ENCODE measurements around the gene PSG1.
"Not testable (repeated sequence)": the region's sequence is repeated elsewhere in the genome, so short reads cannot be mapped to it uniquely, and the experiment has no call there.

PSG1 gene

GRCh38 chr19:42880621-42881020 lies 1.1 kb upstream of the PSG1 start:
- DNase-seq = not testable (repeated sequence)

DNA sequence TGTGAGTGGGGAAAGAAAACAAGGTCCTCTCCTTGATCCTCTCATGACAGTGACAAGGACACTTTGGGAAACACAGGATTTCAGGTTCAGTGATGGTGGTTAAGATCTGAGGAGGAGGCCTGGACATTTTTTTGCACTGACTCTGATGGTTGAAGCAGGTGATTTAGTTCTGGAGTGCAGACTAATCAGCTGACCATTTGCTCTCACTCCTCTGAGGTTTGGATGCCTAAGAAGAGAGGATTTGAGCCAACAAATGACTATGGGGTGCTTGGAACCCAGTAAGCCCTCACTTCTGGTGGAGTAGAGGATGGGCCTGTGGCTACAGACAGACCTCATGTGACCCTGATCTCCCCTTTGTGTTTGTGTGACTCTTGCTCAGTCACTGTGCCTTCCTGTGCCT lies 2.9 kb downstream of the PSG1 start:
- not testable (repeated sequence) for DNase-seq

- not testable (repeated sequence) for DNase-seq
These were observed 3.6 kb downstream of the PSG1 start for GRCh38 chr19:42875881-42876280.

DNA sequence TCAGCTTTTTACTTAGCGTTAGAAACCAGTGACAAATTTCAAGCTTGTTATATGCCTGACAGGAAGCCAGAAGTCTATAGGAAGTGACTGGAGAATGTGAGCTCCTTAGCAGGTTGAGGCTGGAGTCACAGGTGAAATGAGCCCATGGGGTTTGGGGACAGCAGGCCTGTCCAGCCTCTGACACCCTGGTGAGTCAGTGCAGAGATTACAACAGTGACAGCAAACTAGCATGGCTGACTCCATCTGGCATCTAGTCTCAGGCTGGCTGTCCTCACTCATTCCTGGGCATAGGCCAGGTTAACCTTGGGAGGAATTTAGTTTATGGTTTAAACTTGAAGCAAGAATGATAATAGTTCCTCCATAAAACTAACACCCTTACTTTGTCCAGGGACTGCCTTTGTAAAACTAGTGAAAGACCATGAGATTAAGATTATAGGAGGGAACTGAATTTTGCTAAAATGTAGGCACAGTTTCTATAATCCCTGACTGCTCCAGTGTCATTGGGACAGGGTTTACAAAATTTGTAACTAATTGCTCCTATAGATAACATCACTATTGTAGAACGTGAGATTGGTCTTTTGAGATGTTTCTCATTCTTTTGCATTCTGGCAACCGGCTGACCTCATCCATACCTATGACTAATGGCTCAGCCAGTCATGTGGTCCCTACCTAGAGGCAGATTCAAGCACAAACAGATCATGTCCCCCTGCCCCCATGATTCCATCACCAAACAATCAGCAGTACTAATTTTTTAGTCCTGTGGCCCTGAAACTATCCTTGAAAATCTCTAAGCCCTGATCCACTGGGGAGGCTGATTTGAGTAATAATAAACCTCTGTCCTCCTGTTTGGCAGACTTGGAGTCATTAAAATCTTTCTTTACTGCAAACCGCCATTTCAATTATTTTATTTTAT lies 4.4 kb downstream of the PSG1 start:
- DNase-seq = not testable (repeated sequence)

- DNase-seq = not testable (repeated sequence)
These were observed 5.4 kb downstream of the PSG1 start for GRCh38 chr19:42874136-42874535.

DNA sequence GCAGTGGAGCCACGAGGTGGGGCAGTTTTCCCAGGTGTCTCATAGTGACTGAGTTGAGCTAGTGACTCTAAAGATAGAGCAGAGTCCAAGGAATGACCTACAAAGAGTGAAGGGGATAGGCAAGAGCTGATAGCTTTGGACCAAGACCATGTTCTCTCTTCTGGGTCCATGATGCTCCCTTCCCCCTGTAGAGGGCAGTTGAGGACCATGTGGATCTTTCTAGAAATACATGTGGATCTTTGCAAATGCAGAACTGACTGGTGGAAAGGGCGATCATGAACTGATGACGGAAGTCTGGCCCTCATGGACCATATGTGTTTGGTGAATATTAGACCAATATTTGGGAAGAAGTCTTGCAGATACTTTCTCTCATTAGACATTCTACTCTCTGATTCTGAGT lies 6.9 kb downstream of the PSG1 start:
- DNase-seq = no peak

DNA sequence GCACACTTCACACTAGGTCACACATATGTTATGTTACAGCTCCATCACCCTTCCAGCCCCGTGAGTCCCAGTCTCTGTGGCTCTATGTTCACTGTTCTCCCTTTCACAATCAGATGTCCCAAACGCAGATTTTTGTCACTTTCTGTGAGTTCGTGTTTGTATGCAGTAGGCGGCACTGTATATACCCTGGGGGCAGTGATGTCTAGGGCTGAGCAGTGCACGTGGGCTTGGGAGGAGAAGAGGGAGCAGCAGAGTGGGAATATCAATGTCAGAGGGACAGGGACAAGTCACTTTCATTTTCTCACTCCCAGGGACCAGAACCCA lies 22.0 kb downstream of the PSG1 start:
- no peak for DNase-seq

- DNase-seq = not testable (repeated sequence)
These were observed 22.5 kb downstream of the PSG1 start for GRCh38 chr19:42856866-42857543.

DNA sequence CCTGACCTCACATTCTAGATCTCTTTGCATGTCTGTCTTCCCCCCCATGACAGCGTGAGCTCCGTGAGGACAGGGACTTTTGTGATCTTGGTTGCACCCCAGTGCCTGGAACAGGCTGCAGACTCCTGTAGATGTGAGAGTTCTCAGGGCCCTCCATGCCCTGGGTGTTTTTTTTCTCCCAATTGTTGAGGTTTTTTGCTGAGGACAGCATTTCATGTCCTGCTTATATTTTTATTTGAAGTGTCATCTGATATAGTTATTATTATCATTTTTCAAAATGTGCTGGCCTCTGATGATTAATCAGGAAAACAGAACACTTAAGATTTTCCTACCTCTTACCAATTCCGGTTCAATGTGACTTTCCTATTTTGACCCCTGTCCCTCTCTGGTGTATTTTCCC lies 24.8 kb downstream of the PSG1 start:
- not testable (repeated sequence) for DNase-seq

GRCh38 chr19:42853231-42853630 lies 26.3 kb downstream of the PSG1 start:
- DNase-seq = not testable (repeated sequence)

DNA sequence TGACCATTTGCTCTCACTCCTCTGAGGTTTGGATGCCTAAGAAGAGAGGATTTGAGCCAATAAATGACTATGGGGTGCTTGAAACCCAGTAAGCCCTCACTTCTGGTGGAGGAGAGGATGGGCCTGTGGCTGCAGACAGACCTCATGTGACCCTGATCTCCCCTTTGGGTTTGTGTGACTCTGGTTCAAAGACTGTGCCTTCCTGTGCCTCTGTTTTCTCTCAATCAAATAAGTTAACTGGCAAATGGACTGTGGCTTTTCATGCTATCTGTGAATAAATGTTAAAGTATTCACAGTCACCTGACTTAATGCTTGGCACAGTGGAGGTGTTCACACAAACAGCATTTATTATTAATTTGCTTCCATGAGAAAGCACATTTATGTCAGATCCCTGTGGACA lies 26.7 kb downstream of the PSG1 start:
- DNase-seq = not testable (repeated sequence)

- DNase-seq = not testable (repeated sequence)
These were observed 27.7 kb downstream of the PSG1 start for GRCh38 chr19:42851718-42852280.

- no peak for DNase-seq
These were observed 28.4 kb downstream of the PSG1 start for GRCh38 chr19:42850981-42851717.

DNA sequence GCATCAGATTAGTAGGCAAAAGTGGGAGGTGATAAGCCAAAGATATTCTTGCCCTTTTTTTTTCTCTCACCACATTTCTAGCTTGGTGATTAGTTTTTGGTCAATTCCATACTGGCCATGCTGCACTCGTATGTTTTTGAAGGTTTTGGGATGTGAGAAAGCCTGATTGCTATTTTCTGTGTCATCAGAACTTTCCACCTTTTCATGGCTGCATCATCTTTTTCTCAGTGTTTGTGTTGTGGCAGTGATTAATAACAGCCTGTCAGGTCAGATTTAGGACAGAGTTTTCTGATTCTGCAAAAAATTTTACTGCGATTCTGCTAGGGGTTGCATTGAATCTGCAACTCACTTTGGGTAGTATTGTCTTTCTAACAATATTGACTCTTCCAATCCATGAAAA lies 32.9 kb downstream of the PSG1 start:
- no peak for DNase-seq

DNA sequence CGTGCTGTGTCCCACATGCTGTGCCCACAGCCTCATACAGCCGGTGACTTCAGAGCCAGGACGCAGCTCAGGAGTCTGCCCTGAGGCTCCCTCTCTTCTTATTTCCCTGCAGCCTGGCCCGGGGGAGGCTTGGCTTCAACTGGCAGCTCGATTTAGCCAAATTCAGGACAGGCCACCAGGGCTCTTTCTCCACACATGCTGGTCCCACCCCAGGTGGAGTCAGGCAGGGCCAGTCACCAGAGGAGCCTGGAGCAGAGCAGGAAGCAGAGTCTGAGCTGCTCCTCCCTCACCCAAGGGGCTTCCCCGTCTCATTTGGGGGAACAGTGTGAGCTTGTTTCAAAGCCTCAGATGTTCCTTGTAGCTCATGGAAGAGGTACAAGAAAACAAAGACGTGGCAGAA lies 35.9 kb downstream of the PSG1 start:
- not testable (repeated sequence) for DNase-seq

GRCh38 chr19:42832746-42833442 lies 46.6 kb downstream of the PSG1 start:
- DNase-seq = not testable (repeated sequence)

- not testable (repeated sequence) for DNase-seq
These were observed 47.4 kb downstream of the PSG1 start for GRCh38 chr19:42832023-42832680.

DNA sequence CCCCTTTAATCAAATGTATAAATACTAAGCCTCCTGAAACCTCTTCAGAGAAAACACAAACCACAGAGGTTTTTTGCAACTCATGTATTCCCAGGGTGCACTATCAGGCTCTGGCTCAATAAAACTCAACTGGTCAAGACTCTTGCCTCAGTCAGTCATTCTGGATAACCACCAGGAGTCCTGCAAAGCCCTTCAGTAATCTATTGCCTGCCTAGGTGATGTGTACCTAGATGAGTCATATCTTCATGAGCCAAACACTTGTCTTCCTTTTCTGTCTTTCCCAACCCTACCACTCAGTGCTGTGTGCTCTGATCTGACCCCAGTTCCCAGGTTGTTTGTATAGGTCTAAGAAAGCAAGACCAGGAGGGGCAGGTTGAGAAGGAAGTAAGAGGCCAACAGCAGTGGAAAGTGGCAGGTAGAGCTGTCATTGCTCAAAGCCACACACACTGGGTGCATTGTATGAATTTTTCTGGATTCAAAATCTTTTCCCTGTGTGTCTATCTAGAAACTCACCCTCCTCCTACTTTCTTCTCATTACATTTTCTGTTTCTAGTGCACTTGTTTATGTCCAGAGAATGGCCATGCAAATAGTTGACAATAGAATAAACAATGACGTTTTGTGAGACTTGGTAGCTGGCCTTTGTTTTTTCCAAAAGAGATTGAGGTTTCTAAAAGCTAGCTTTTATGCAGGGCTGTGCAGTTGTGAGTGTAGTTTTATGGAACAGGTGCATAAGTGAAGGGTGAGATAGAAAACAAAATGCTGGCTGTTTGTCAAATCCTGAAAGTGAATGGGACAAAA lies 48.1 kb downstream of the PSG1 start:
- DNase-seq = no peak

DNA sequence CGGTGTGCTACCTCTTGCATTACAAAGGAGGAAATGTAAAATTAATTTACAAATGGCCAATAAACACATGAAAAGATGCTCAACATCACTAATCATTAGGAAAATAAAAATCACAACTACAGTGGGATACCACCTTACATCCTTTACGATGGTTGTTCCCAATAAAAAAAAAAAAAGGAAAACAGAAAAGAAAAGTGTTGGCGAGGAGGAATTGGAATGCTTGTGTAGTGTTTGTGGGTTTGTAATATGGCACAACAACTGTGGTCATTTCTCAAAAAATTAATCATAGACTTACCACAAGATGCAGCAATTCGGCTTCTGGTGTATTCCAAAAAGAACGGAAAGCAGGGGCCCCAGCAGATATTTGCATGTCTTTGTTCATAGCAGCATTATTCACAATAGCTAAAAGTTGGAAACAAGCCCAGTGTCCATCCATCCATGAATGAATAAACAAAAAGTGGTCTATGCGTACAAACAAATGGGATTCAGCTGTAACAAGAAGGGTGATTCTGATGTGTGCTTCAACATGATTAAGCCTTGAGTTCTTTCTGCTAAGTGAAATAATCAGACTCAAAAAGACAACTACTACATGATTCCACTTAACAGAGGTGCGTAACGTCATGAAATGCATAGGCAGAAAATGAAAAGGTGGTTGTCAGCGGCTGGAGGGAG lies 58.1 kb downstream of the PSG1 start:
- not testable (repeated sequence) for DNase-seq

- DNase-seq = not testable (repeated sequence)
These were observed 59.4 kb downstream of the PSG1 start for GRCh38 chr19:42819960-42820650.
